Panc1 (cell line): ENCODE data around the gene CTXN1. TPM values are rescaled to one million over a fixed set of nuclear protein-coding genes. Genes with fewer than 3 reads are reported as not detected.

Experiments used
- ATAC-seq: fragments of 200-7000 bp; cut with Tn5 transposase; 2 replicates; pipeline ENCODE4 v1.9.1; 2020; ENCODE audit warnings: mild to moderate bottlenecking, moderate library complexity
- BruUV-seq: library from RNA; stranded (reverse); fragments of 400-500 nt; replicated peaks from 2 replicates; lab custom pipeline; 2021; lab: Mats Ljungman, UMichigan
- CTCF ChIA-PET: fragments of 300-600 bp; sonication (Branson Sonifier 250); formaldehyde crosslinking; loops from one replicate; lab custom pipeline; 2022; ENCODE audit warnings: antibody characterized with exemption; lab: Charles Lee
- POLR2A ChIA-PET: fragments of 300-600 bp; sonication (Branson Sonifier 250); formaldehyde crosslinking; loops from one replicate; lab custom pipeline; 2022; ENCODE audit warnings: antibody characterized with exemption; lab: Charles Lee
- DNase-seq: peaks from one replicate; pipeline ENCODE4 v3.0.0-alpha.2; 2010; ENCODE audit warnings: low read depth, low spot score
- H3K27ac ChIP-seq: 2 replicates; pipeline ENCODE4 v1.5.1; 2011; ENCODE audit warnings: mild to moderate bottlenecking, low read length, inconsistent platforms
- H3K27me3 ChIP-seq: fragments of 200-500 bp; sonication (Bioruptor generic); 2 replicates; pipeline ENCODE4 v1.6.0; 2014; ENCODE audit warnings: low read length, inconsistent platforms; ENCODE audit not compliant: control insufficient read depth, insufficient read depth
- H3K36me3 ChIP-seq: fragments of 200-500 bp; sonication (Bioruptor generic); 2 replicates; pipeline ENCODE4 v1.5.1; 2014; ENCODE audit warnings: inconsistent platforms, mild to moderate bottlenecking, low read length, moderate library complexity; ENCODE audit not compliant: control insufficient read depth, insufficient read depth
- H3K4me1 ChIP-seq: 2 replicates; pipeline ENCODE4 v1.5.1; 2011; ENCODE audit warnings: inconsistent platforms, mild to moderate bottlenecking, low read length, moderate library complexity; ENCODE audit not compliant: control insufficient read depth, insufficient read depth
- H3K4me3 ChIP-seq, 2 experiments: 2 replicates each; pipeline ENCODE4 v1.5.1; 2011 to 2012; ENCODE audit warnings: low read depth in 2 of 2, low read length in 2 of 2, mild to moderate bottlenecking in 2 of 2, inconsistent platforms in 1 of 2, moderate library complexity in 1 of 2
- H3K9me3 ChIP-seq: fragments of 200-500 bp; sonication (Bioruptor generic); 2 replicates; pipeline ENCODE4 v1.5.1; 2014; ENCODE audit warnings: low read depth, mild to moderate bottlenecking, inconsistent platforms, low read length, moderate library complexity; ENCODE audit not compliant: control insufficient read depth, insufficient read depth
- POLR2AphosphoS5 ChIP-seq: IDR thresholded peaks from 2 replicates; pipeline ENCODE4 v1.6.1; 2012; ENCODE audit warnings: mild to moderate bottlenecking, low read depth, low read length, moderate library complexity
- SIN3A ChIP-seq: IDR thresholded peaks from 2 replicates; pipeline ENCODE4 v1.6.1; 2012; ENCODE audit warnings: low read depth, mild to moderate bottlenecking, low read length, moderate library complexity, borderline replicate concordance; ENCODE audit not compliant: insufficient read depth
- TCF7L2 ChIP-seq: IDR thresholded peaks from 2 replicates; pipeline ENCODE4 v1.6.1; 2011; ENCODE audit warnings: mild to moderate bottlenecking, low read depth, low read length, inconsistent platforms
- in situ Hi-C: cut with HindIII; loops from 2 replicates; pipeline ENCODE4 v1.10.0; 2016; ENCODE audit warnings: low sequenced_read_pairs, low pct_unique_long_range_greater_than_20kb
- intact Hi-C: fragments of 100-400 bp; cut with micrococcal nuclease; formaldehyde crosslinking; loops from one replicate; pipeline ENCODE4 v1.10.0; 2022; ENCODE audit not compliant: unreplicated experiment
- total RNA-seq: library from RNA; stranded (reverse); gene quantifications from one replicate; pipeline ENCODE4 v1.2.1, GENCODE V29; 2021; ENCODE audit not compliant: unreplicated experiment
- TF ChIP-seq, protein P1 (sequence below): fragments of 450-650 bp; IDR thresholded peaks from 2 replicates; pipeline ENCODE4 v1.5.1; 2017; ENCODE audit warnings: mild to moderate bottlenecking
- TF ChIP-seq, protein P2 (sequence below), 2 experiments: IDR thresholded peaks; 2 replicates each; pipeline ENCODE4 v1.6.1; 2011 to 2012; ENCODE audit warnings: low read depth in 2 of 2, control low read depth in 1 of 2, low read length in 1 of 2, mild to moderate bottlenecking in 1 of 2, moderate library complexity in 1 of 2; ENCODE audit not compliant: insufficient read depth in 1 of 2

Gene CTXN1
- total RNA-seq, 1 experiment from 2014 or later: 89.4 TPM

DNA sequence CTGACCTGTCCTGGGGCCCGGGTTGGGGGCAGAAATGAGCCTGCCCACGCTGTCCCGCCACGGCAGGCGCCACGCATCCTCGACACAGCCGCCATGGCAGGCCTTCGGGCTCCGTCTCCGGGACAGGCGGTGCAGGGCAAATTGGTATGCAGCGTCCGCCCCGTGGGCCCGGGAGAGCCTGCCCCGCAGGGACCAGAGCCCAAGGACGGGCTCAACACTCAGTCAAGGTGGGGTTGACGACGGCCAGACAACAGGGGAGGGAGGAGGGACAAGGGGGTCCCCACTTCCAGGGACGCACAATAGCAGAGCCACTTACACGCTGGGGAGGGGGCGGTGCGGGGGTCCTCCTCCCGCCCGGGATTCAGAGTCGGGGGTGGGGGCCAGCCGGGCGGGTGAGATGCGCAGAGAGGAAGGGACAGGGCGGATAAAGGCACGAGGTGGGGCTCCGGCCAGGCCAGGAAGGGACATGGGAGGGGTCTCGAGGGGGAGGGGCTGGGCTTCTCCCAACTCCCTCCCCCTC lies 1.2 kb downstream of the CTXN1 start:
- CTCF ChIA-PET: interaction anchor here (0.7 kb wide), 1 partner anchor 13 kb away, joined by 4 read pairs; no protein-coding TSS in a partner anchor
- H3K4me1 ChIP-seq: peaks cover 52% of the 10 kb centered on the region
- H3K9me3 ChIP-seq: no peaks in the 10 kb centered on the region
- TF ChIP-seq, protein P1, sequence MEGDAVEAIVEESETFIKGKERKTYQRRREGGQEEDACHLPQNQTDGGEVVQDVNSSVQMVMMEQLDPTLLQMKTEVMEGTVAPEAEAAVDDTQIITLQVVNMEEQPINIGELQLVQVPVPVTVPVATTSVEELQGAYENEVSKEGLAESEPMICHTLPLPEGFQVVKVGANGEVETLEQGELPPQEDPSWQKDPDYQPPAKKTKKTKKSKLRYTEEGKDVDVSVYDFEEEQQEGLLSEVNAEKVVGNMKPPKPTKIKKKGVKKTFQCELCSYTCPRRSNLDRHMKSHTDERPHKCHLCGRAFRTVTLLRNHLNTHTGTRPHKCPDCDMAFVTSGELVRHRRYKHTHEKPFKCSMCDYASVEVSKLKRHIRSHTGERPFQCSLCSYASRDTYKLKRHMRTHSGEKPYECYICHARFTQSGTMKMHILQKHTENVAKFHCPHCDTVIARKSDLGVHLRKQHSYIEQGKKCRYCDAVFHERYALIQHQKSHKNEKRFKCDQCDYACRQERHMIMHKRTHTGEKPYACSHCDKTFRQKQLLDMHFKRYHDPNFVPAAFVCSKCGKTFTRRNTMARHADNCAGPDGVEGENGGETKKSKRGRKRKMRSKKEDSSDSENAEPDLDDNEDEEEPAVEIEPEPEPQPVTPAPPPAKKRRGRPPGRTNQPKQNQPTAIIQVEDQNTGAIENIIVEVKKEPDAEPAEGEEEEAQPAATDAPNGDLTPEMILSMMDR: no peak
- TF ChIP-seq, protein P2, sequence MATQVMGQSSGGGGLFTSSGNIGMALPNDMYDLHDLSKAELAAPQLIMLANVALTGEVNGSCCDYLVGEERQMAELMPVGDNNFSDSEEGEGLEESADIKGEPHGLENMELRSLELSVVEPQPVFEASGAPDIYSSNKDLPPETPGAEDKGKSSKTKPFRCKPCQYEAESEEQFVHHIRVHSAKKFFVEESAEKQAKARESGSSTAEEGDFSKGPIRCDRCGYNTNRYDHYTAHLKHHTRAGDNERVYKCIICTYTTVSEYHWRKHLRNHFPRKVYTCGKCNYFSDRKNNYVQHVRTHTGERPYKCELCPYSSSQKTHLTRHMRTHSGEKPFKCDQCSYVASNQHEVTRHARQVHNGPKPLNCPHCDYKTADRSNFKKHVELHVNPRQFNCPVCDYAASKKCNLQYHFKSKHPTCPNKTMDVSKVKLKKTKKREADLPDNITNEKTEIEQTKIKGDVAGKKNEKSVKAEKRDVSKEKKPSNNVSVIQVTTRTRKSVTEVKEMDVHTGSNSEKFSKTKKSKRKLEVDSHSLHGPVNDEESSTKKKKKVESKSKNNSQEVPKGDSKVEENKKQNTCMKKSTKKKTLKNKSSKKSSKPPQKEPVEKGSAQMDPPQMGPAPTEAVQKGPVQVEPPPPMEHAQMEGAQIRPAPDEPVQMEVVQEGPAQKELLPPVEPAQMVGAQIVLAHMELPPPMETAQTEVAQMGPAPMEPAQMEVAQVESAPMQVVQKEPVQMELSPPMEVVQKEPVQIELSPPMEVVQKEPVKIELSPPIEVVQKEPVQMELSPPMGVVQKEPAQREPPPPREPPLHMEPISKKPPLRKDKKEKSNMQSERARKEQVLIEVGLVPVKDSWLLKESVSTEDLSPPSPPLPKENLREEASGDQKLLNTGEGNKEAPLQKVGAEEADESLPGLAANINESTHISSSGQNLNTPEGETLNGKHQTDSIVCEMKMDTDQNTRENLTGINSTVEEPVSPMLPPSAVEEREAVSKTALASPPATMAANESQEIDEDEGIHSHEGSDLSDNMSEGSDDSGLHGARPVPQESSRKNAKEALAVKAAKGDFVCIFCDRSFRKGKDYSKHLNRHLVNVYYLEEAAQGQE (IDR thresholded peaks at IDR 0.05; ENCODE audit: insufficient read depth in 1 of 2, low read depth in 2 of 2, low read length in 1 of 2): no peak
- no peak for TF ChIP-seq POLR2AphosphoS5
- no peak for TF ChIP-seq TCF7L2
- TF ChIP-seq SIN3A: no peak; the same call in 1 of the 2 replicates
- no peaks in the 10 kb centered on the region; the same call in 1 of the 2 replicates for H3K36me3 ChIP-seq
- no peaks in the 10 kb centered on the region for H3K27me3 ChIP-seq
- peak overlapping the region; percentile 39 to 46 for H3K4me3 ChIP-seq
- in situ Hi-C loops: no loop called here
- ATAC-seq (no peak), DNase-seq (no peak)
- POLR2A ChIA-PET: no interaction called here
- intact Hi-C loops: no loop called here
- H3K27ac ChIP-seq: peak overlapping the region; percentile 34; the same call in 1 of the 2 replicates
- no TSS peak for BruUV-seq

DNA sequence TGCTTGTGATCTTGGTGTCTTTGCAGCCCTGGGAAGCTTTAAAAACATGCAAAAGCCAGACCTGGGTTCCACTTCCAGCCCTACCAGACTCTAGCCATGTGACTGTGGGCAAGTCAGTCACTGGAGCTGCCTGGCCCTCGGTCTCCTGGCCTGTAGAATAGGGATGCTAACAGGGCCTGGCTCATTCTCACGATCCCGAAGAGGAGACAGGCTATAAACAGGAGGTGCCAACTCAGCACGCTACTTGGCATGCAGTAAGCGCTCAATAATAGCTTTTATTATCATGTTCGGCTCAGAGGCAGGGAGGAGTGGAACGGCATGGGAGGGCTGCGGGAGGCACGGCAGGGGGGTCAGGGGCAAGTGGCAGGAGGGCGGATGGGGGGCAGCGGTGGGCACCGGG lies 1.7 kb downstream of the CTXN1 start:
- ATAC-seq: no peak
- TF ChIP-seq TCF7L2: no peak
- TF ChIP-seq POLR2AphosphoS5: no peak
- TF ChIP-seq, protein P1: no peak
- TF ChIP-seq SIN3A: no peak
- TF ChIP-seq, protein P2 (IDR thresholded peaks at IDR 0.05; ENCODE audit: insufficient read depth in 1 of 2, low read depth in 2 of 2, low read length in 1 of 2): no peak
- BruUV-seq: no TSS peak
- in situ Hi-C loops: no loop called here
- Histone ChIP-seq H3K36me3 (no peaks in the 10 kb centered on the region; the same call in 1 of the 2 replicates), H3K27ac (peak overlapping the region; percentile 0; the same call in 1 of the 2 replicates), H3K4me3 (no peak overlapping the region; a peak in 2 of 4 replicates), H3K27me3 (no peaks in the 10 kb centered on the region), H3K9me3 (no peaks in the 10 kb centered on the region), H3K4me1 (peaks cover 47% of the 10 kb centered on the region)
- ChIA-PET CTCF (interaction anchor here (0.7 kb wide), 1 partner anchor 12 kb away, joined by 4 read pairs; no protein-coding TSS in a partner anchor), POLR2A (no interaction called here)
- intact Hi-C loops: no loop called here
- no peak for DNase-seq
